ENCODE results near the gene C11orf68. TPM values are rescaled to one million over a fixed set of nuclear protein-coding genes. Genes with fewer than 3 reads are reported as not detected.

The C11orf68 gene
- polyA plus RNA-seq, 1 donor: 33.1 TPM

DNA sequence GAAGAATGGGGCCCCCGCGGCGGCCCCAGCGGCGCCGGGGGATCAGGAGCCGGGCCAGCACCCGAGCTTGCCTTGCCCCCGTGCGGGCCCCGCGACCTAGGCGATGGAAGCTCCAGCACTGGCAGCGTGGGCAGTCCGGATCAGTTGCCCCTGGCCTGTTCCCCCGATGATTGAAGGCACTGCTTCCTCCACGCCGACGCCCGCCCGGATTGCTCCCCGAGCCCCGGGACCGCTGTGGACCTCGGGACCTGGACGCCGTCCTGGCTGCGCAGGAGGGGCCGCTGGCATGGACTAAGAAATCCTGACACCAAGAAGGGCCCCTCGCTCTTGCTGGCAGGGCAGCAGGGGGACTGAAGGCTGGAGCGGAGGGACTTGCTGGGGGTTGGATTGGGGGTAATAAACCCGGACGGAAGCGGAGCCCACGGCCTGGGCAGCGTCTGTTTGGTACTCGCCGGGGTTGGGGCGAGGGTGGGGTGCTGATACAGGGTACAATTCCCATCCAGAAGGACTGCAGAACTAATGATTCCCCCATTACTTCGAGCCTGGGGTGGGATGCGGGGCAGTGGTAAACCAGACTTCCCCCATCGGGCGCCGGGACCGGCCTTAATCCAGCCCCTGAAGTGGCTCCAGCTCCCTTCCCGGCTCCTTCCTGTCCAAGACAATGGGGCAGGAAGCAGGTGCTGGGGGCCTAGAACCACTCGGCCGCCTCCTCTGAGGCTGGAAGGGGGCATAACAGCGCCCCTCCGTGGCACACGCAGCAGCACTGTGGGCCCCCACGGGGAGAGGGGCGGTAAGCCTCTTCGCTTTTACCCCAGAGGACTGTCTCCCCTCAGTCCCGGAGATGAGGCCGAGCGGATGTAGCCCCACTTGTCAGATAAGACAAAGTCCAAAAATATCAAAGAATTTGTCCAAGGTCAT lies 27.4 kb downstream of the C11orf68 start:
- DNase-seq (ENCODE audit: low read depth): no peak

DNA sequence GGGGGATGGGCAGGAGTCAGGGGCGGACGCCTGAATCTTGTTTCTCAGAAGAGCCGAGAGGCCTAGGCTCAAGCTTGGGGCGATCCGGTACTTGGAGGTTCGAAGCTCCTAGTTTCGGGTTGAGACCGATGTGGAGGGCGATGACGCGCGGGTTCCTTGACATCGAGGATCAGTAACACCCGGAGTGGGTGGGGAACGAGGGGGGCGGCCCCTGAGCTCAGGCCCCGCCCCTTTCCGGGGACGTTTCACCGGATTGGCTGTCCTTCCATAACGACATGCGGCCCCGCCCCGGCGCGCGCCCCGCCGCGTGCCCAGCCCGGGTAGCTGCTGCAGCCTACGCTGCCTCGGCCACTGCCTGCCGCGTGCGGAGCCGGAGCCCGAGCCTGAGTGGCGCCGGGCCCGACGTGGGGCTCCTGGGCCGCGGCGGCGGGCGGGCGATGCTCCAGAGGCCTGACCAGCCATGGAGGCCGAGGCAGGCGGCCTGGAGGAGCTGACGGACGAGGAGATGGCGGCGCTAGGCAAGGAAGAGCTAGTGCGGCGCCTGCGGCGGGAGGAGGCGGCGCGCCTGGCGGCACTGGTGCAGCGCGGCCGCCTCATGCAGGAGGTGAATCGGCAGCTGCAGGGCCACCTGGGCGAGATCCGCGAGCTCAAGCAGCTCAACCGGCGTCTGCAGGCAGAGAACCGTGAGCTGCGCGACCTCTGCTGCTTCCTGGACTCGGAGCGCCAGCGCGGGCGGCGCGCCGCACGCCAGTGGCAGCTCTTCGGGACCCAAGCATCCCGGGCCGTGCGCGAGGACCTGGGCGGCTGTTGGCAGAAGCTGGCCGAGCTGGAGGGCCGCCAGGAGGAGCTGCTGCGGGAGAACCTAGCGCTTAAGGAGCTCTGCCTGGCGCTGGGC lies 28.3 kb downstream of the C11orf68 start, which contains the start of gene CCDC85B:
Gene CCDC85B, plus strand, starts transcription at position 350 of the 895 bp plus-strand sequence. Its CDS starts 111 bp downstream, at position 461.
- peak; percentile 91 for DNase-seq (ENCODE audit: low read depth)

DNA sequence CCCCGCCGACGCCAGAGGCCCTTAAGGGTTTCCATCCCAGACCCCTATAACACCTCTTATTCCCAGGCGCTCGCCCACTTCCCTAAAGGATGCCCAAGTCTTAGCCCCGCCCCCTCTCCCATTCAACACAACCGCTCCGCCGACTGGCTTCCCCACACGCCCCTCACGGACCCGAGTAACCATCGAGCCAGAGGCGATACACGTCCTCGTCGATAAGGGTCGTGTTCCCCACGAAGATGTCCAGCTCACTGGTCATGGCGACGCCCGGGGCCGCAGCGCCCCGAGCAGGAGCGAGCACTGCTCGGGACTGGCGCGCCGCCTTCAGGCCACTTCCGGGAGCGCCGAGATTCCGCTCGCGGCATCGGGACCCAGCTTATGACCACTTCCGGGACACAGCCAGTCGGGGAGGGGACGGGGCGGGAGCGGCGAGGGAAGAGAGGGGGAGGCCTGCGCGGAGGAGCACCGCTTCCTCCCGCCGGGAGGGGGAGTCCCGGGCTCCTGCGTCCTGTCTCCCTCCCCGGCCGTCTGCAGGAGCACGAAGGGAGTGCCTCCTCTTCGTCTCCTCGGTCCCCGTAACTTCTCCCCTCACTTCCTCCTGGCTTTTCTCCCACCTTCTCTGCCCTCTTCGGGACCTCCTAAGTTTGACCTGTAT lies 30.6 kb downstream of the C11orf68 start, which contains the start of gene FIBP:
Gene FIBP, minus strand, starts transcription at position 309 of the 652 bp plus-strand sequence. Its CDS starts 53 bp downstream, at position 256.
- peak; percentile 86 for DNase-seq (ENCODE audit: low read depth)

DNA sequence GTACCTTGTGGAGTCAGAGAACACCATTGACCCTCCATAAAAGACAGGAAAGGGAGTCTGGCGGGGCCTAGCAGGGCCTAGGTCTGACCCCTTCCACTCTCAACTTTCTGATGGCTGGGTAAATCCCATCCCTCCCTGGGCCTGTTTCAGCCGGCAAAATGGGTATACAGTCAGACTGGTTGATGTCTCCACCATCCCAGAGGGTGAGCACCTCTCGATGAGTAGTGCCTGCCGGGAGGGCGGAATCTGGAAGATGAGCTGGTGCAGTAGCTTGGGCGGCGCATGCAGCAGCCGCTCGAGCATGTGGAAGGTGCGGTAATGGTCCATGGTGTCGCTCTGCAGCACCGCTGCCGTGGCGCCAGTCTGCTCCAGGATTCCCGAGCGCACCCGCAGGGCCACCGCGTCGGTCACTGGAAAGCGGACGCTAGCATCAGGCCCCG lies 31.1 kb downstream of the C11orf68 start:
- no peak for DNase-seq (ENCODE audit: low read depth)

GRCh38 chr11:65886826-65887722 lies 31.8 kb downstream of the C11orf68 start:
- no peak for DNase-seq (ENCODE audit: low read depth)

DNA sequence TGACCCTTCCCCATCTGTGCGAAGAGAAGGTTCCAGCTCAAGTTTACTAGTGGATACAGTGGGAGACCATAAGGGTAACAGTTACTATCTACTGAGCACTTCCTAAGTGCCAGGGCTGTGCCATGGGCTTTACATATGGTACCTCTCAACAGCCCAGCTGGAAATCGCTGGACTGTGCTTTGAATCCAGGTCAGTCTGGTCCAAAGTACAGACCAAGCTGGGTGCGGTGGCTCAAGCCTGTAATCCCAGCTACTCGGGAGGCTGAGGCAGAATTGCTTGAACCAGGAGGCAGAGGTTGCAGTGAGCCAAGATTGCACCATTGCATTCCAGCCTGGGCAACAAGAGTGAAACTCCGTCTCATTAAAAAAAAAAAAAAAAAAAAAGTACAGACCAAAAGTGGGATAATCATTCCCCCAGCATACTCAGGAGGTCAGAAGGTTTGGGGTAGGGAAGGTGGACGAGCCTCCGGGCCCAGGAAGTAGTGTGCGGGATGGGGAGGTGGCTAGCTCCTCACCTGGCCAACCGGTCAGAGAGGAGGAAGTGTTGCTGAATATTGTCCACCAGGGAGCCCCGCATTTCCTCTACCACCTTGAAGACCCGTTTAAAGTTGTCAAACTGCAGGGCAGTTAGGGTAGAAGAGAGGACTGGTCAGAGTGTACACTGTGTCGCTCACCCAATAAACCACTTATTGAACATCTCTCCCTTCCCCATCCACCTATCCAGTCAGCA lies 32.9 kb downstream of the C11orf68 start:
- DNase-seq (ENCODE audit: low read depth): no peak

GRCh38 chr11:65885231-65885630 lies 33.6 kb downstream of the C11orf68 start:
- no peak for DNase-seq (ENCODE audit: low read depth)

GRCh38 chr11:65884716-65885092 lies 34.2 kb downstream of the C11orf68 start:
- no peak for DNase-seq (ENCODE audit: low read depth)

DNA sequence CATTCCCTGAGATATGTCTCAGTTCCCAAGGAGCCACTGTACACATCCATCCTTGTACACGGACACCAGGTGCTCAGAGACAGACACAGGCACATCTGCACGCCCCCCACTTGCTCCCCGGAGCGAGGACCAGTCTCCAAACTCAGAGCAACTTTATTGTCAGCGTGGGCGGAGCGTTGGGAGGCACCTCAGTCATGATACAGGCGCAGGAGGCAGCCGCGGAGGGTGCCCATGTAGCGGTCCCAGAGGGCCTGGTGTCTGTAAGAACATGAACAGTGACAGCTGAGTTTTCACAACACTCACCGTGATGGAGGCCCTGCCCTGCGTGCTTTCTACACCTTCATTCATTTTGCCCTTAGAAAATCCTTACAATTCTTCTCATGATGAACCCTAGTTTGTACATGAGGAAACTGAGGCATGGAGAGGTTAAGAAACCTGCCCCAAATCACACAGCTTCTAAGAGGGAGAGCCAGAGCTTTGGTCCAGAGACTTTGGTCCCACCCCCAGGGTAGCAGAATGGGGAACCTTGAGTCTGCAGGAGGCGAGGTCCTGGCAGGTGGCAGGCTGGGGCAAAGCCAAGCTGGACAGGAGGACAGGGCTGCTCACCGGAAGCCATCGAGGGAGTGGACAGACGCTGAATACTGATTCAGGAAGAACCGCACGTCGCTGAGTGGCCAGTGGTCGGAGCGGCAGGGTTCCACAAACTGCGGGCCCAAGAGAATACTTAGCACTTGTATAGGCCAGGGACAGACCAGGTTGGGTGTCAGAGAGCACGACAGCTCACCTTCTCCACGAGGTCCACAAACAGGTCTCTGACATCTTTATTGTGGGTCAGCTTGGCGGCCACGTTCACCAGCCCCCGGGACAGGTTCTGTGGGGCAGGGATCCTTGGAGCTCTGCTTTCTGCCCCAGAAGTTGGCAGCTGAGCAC lies 34.8 kb downstream of the C11orf68 start:
- no peak for DNase-seq (ENCODE audit: low read depth)

DNA sequence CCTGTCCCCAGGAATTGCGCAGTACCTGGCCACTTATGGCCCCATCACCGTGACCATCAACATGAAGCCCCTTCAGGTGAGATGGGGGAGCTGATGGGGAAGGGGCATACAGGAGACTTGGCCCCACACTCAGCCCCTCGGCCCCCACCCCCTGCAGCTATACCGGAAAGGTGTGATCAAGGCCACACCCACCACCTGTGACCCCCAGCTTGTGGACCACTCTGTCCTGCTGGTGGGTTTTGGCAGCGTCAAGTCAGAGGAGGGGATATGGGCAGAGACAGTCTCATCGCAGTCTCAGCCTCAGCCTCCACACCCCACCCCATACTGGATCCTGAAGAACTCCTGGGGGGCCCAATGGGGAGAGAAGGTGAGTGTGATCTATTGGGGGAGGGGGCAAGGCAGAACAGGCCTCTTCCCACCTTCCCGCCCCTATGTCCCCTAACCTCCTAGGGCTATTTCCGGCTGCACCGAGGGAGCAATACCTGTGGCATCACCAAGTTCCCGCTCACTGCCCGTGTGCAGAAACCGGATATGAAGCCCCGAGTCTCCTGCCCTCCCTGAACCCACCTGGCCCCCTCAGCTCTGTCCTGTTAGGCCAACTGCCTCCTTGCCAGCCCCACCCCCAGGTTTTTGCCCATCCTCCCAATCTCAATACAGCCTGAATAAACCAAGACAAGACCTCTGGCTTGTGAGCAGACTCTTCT lies 35.7 kb downstream of the C11orf68 start:
- DNase-seq (ENCODE audit: low read depth): no peak

DNA sequence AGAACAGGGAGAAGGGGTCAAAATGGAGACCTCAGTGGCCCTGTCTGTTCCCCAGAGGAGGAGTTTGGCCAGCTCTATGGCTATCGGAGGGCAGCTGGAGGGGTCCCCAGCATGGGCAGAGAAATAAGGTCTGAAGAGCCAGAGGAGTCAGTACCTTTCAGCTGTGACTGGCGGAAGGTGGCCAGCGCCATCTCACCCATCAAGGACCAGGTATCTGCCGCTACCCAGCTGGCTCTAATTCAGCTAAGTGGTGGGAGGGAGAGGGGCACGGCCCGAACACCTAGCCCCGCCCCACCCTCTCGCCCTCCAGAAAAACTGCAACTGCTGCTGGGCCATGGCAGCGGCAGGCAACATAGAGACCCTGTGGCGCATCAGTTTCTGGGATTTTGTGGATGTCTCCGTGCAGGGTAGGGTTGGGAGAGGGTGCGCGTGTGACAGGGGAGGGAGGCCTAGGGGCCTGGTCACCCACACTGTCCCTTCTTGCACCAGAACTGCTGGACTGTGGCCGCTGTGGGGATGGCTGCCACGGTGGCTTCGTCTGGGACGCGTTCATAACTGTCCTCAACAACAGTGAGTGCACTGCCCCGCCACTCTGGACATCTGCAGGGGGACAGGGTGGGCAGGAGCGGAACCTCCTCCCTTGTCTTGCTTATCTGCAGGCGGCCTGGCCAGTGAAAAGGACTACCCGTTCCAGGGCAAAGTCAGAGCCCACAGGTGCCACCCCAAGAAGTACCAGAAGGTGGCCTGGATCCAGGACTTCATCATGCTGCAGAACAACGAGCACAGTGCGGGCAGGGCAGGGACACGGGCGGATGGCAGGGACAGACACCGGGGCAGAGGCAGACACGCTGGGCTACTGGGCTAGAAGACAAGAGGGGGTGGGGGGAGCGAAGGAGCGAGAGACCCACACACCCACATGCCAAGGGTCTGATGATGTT lies 36.5 kb downstream of the C11orf68 start:
- DNase-seq (ENCODE audit: low read depth): no peak

DNA sequence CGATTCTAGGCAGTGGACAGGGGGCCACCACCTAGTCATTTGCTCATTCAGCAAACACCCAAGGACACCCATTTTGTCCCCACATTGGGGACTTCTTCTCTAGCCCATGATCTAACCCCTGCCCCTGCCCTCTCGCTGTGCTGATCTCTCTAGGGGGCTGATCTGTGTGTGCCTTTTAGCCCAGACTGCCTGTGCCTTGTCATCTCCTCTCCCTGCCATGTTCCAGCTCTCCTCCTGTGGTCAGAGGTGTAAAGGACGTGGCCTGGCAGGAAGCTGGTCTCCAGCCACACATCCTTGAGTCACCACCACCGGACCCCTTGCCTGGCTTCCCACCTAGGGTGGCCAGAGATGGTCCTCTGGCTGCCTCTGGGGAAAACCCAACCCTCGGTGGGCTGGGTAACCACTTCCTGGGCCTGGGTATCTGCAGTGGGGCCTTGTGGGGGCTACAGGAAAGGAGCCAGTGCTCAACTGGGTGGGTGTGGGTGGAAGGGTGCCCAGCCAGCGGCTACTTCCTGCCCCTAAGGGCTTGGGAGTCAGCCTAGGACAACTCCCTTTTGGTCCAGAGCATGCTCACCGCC lies 37.9 kb downstream of the C11orf68 start:
- DNase-seq (ENCODE audit: low read depth): no peak

- no peak for DNase-seq (ENCODE audit: low read depth)
Observed at GRCh38 chr11:65880027-65880426, 38.8 kb downstream of the C11orf68 start.

GRCh38 chr11:65879617-65880016 lies 39.2 kb downstream of the C11orf68 start, which contains the start of gene CTSW:
Gene CTSW, plus strand, starts transcription at chr11:65879837. Its CDS starts 18 bp downstream, at chr11:65879855.
- DNase-seq (ENCODE audit: low read depth): no peak

DNA sequence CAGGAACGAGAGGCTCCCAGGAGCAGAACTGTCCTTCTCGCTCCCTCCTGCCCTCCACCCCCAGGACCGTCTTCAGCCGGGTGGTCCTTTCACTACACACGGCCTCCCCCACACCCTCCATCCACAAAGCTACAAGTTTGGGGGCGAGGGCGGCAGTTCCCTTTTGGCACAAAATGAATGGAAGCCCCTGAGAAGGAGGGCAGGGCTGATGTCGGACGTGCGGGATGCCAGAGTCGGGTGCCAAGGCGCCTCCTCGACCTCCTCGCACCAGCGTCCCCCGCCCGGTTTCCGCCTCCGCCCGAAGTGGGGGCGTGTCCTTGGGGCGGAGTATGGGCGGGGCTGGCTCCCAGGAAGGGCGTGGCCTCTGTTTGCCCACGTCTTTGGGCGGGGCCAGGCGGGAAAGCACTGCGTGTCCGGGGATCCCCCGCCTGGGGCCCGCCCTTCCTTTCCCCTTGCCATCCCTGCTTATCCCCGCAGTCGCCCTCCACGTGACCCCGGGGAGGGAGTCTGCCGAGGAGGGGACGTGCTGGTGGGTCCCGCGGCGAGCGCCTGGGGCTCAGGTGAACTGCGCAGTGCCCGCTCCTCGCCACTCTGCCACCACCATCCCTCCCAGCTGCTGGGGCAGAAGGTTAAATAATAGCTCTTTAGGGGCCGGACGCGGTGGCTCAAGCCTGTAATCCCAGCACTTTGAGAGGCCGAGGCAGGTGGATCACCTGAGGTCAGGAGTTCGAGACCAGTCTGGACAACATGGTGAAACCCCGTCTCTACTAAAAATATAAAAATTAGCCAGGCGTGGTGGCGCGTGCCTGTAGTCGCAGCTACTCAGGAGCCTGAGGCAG lies 45.3 kb downstream of the C11orf68 start:
- DNase-seq (ENCODE audit: low read depth): no peak

Data from forelimb muscle (tissue), 1 donor.